Bronchial epithelial cell (primary cell): ENCODE data around the gene EPHB2. TPM values are rescaled to one million over a fixed set of nuclear protein-coding genes. Genes with fewer than 3 reads are reported as not detected.
"Not testable (repeated sequence)": the region's sequence is repeated elsewhere in the genome, so short reads cannot be mapped to it uniquely, and the experiment has no call there.

Source experiments
- DNase-seq: peaks from one replicate; pipeline ENCODE4 v3.0.0-alpha.2; 2010; ENCODE audit warnings: low read depth
- FAIRE-seq: peaks from 2 replicates; lab custom pipeline; 2011; peaks lifted over from hg19 to GRCh38; lab: Jason Lieb, UNC
- H3K27me3 ChIP-seq: 2 replicates; pipeline ENCODE4 v1.5.1; 2011; ENCODE audit warnings: low read length; ENCODE audit not compliant: control insufficient read depth, insufficient read depth
- H3K36me3 ChIP-seq: 2 replicates; pipeline ENCODE4 v1.5.1; 2011; ENCODE audit warnings: low read length; ENCODE audit not compliant: control insufficient read depth, insufficient read depth
- H3K4me3 ChIP-seq: 2 replicates; pipeline ENCODE4 v1.5.1; 2011; ENCODE audit warnings: mild to moderate bottlenecking, low read depth, low read length, control low read depth
- CTCF ChIP-seq: IDR thresholded peaks from 2 replicates; pipeline ENCODE4 v1.5.1; 2011; ENCODE audit warnings: mild to moderate bottlenecking, moderate library complexity, low read length, control low read depth, inconsistent platforms; ENCODE audit not compliant: insufficient read depth, severe bottlenecking
- total RNA-seq: library from RNA; depleted of rRNA; stranded (reverse); fragments of >200 nt; gene quantifications from 2 replicates; pipeline ENCODE4 v1.2.1, GENCODE V29; 2014

The EPHB2 gene
- total RNA-seq, 1 donor from 2014 or later = 10.0 TPM

GRCh38 chr1:22936681-22937080 is 226.0 kb downstream of the EPHB2 start:
- no peak for DNase-seq
- Histone ChIP-seq H3K36me3 (no peaks in the 10 kb centered on the region), H3K4me3 (no peak overlapping the region), H3K27me3 (no peaks in the 10 kb centered on the region)
- FAIRE-seq = no peak
- TF ChIP-seq CTCF = no peak

- no peak for FAIRE-seq
- DNase-seq = no peak
- Histone ChIP-seq H3K36me3 (no peaks in the 10 kb centered on the region), H3K27me3 (peaks cover 2% of the 10 kb centered on the region), H3K4me3 (no peak overlapping the region)
- TF ChIP-seq CTCF = no peak
Observed at GRCh38 chr1:22941257-22941656, 230.6 kb downstream of the EPHB2 start.

GRCh38 chr1:22944346-22945055 is 233.9 kb downstream of the EPHB2 start:
- no peak overlapping the region for H3K4me3 ChIP-seq
- FAIRE-seq (no peak), DNase-seq (no peak)
- no peak for TF ChIP-seq CTCF
- no peaks in the 10 kb centered on the region for H3K36me3 ChIP-seq
- H3K27me3 ChIP-seq = peaks cover 2% of the 10 kb centered on the region

- not testable (repeated sequence) for H3K4me3 ChIP-seq, FAIRE-seq, DNase-seq
Observed at GRCh38 chr1:22945171-22945570, 234.5 kb downstream of the EPHB2 start.

GRCh38 chr1:22949822-22950331 is 239.2 kb downstream of the EPHB2 start:
- Histone ChIP-seq H3K4me3 (no peak overlapping the region), H3K27me3 (peaks cover 15% of the 10 kb centered on the region), H3K36me3 (no peaks in the 10 kb centered on the region)
- FAIRE-seq = no peak
- TF ChIP-seq CTCF = no peak
- no peak for DNase-seq

More at GRCh38 chr1:22945171-22945570, 234.5 kb downstream of the EPHB2 start:
- not testable (repeated sequence) for H3K36me3 ChIP-seq, H3K27me3 ChIP-seq

GRCh38 chr1:22951796-22952195 is 241.2 kb downstream of the EPHB2 start:
- H3K27me3 ChIP-seq = peaks cover 17% of the 10 kb centered on the region
- no peak for DNase-seq
- FAIRE-seq = no peak
- TF ChIP-seq CTCF = no peak
- no peak overlapping the region for H3K4me3 ChIP-seq
- H3K36me3 ChIP-seq = no peaks in the 10 kb centered on the region
